SK-N-SH (cell line): ENCODE results near the gene RASIP1.

Experiments
- CTCF ChIP-seq: fragments of 200-600 bp; sonication (generic); IDR thresholded peaks from 2 replicates; pipeline ENCODE4 v1.6.1; 2017; ENCODE audit warnings: antibody characterized with exemption, mild to moderate bottlenecking, moderate library complexity
- EP300 ChIP-seq, 2 experiments: IDR thresholded peaks; 2 replicates each; pipeline versions ENCODE4 v1.4.0 to v1.6.1; 2012; ENCODE audit warnings: borderline replicate concordance in 1 of 2, low read depth in 1 of 2, low read length in 1 of 2
- USF2 ChIP-seq: fragments of 150-350 bp; IDR thresholded peaks from 2 replicates; pipeline ENCODE4 v1.6.1; 2017; ENCODE audit warnings: antibody characterized with exemption, low read length, low read depth, borderline replicate concordance

- no peak for TF ChIP-seq CTCF
- TF ChIP-seq EP300 (IDR thresholded peaks at IDR 0.05; ENCODE audit: borderline replicate concordance in 1 of 2, low read depth in 1 of 2, low read length in 1 of 2): no peak
- no peak for TF ChIP-seq USF2
Observed at GRCh38 chr19:48780631-48781391, 40.4 kb upstream of the RASIP1 start.
